HPDE6-E6E7 (cell line): Measurements from ENCODE around the gene MRLN.

Experiments used
- DNase-seq: peaks from one replicate; pipeline ENCODE4 v3.0.0; 2011; ENCODE audit warnings: missing footprints; ENCODE audit errors: extremely low spot score

Gene MRLN

GRCh38 chr10:59705931-59706330 is 47.3 kb downstream of the MRLN start:
- DNase-seq = no peak

DNA sequence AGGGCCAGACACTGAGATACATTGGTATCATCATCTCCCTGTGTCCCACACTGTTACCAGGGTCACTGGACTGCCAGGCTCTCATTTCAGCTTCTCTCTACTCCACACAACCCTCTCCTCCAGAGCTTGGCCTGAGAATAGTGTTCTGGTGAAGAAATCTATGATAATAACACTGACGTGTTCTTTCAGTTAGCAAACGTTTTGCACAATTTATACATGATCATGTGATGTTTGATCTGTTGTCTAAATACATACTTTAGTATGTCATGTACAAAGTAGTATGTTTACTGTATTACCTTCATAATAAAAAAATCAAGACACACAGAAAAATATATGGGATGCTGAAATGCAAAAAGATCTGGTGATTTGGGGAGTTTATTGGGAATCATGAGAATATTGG is 48.6 kb downstream of the MRLN start:
- no peak for DNase-seq

DNA sequence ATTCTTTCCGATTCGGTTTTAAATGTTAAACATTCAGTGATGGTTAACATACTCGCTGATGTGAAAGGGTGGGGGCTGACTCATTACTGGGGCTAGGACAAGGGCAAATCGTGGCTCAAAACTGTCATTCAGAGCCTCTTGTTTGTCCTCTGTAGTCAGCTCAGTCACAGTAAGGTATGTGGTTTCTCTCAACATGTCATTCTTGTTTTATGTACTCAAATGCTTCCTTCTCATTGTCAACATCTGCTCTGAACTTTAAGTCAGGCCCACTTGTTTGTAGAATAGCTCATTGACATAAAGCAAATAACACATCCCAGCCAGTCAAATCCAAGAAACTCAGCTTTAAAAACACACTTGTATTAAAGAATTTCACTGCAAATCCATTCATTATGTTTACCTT is 50.9 kb downstream of the MRLN start:
- no peak for DNase-seq

GRCh38 chr10:59700709-59701108 is 52.5 kb downstream of the MRLN start:
- DNase-seq = no peak

GRCh38 chr10:59698326-59698725 is 54.9 kb downstream of the MRLN start:
- no peak for DNase-seq

- DNase-seq = no peak
These were observed 57.6 kb downstream of the MRLN start for GRCh38 chr10:59695637-59696036.

DNA sequence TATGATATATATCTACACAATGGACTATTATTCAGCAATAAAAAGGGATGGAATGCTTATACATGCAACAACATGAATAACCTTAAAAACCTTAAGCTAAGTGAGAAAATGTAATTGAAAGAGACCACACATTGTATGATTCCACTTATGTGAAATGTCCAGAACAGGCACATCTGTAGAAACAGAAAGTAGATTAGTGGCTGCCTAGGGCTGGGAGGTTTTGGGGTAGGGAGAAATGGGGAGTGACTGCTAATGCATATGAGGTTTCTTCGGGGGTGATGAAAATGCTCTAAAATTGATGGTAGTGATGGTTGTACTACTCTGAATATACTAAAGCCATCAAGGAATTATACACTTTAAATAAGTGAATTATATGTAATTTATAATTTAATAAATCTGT is 58.3 kb downstream of the MRLN start:
- DNase-seq = no peak

- DNase-seq = no peak
These were observed 61.1 kb downstream of the MRLN start for GRCh38 chr10:59692113-59692512.

GRCh38 chr10:59688921-59689351 is 64.3 kb downstream of the MRLN start:
- DNase-seq = peak; percentile 45

- DNase-seq = no peak
These were observed 65.6 kb downstream of the MRLN start for GRCh38 chr10:59687657-59688056.
